SK-N-SH treated with all-trans-retinoic acid at 6 μM for 48 hours (cell line): Measurements from ENCODE around the gene CTIF.

ENCODE experiments used
- CSDC2 ChIP-seq: fragments of 250-450 bp; sonication (Bioruptor Pico); IDR thresholded peaks from 2 replicates; pipeline ENCODE4 v1.5.0; 2020; ENCODE audit warnings: mild to moderate bottlenecking, moderate library complexity
- ZFP3 ChIP-seq: fragments of 250-450 bp; sonication (Bioruptor Pico); IDR thresholded peaks from 2 replicates; pipeline ENCODE4 v1.5.0; 2020; ENCODE audit warnings: mild to moderate bottlenecking, moderate library complexity

- TF ChIP-seq CSDC2 (CRISPR knock-in tag) (no peak), ZFP3 (no peak)
These were observed 186.1 kb downstream of the CTIF start for GRCh38 chr18:48724939-48725338.
